HG02938 (cell line): Measurements from ENCODE around the gene BCOR.

Experiments
- ATAC-seq: cut with Tn5 transposase; IDR thresholded peaks from one replicate; pipeline ENCODE4 v1.9.1; 2021; ENCODE audit warnings: mild to moderate bottlenecking, moderate library complexity; ENCODE audit not compliant: unreplicated experiment

The BCOR gene

DNA sequence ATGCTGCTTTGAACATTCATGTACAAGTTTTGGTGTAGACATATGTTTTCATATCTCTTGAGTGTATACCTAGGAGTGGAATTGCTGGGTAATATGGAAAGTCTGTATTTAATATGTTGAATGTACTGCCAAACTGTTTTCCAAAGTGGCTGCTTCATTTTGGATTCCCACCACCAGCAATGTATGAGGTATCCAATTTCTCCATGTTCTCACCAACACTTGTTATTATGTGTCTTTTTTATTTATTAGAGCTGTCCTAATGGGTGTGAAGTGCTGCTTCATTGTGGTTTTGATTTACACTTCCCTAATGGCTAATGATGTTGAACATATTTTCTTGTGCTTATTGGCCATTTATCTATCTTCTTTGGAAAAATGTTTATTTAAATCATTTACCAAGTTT is 60.4 kb downstream of the BCOR start:
- no peak for ATAC-seq

DNA sequence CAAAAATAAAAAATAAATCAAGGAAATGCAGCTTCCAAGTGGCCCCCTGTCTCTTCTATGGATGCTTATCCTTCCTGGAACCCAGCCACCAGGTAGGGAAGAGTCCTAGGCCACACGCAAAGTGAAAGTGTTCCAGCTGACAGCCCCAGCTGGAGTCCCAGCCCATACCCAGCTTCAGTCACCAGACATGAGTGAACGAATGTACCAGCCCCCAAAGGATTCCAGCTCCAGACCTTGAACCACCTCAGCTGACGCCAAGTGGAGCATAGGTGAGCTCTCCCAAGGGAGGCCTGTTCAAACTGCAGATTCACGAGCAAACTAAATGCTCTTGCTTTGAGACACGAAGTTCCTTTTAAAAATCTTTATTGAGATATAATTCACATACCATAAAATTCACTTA is 62.0 kb downstream of the BCOR start:
- ATAC-seq: no peak

DNA sequence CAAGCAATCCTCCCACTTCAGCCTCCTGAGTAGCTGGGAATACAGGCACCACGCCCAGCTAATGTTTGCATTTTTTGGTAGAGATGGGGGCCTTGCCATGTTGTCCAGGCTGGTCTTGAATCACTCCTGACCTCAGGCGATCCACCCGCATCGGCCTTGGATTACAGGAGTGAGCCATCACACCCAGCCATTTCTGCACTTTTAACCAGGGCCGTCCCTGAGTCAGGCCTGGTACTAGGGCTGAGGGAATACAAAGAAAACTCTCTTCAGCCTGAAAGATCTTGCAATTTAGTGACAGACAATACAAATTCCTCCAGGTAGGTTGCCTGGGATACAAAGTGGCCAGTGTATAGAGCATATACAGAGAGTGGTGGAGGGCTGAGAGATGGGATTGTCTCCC is 65.8 kb downstream of the BCOR start:
- ATAC-seq: no peak

DNA sequence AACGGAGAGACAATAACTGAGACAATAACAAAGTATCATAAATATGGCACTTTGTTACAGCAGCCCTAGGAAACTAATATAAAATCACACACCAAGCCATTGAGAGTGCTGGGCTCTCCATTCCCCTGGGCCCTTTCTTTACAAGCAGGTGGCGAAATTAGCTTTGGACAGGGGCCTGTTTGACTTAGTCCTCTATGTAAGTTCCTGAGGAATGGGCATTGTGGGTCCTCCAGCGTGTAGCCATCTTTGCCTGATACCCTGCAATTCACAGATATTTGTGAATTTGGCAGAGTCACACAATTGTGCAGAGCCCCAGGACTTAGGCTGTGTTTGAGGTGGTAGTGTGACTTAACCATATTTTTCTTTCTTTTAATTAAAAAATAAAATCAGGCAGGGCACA is 67.6 kb downstream of the BCOR start:
- no peak for ATAC-seq

DNA sequence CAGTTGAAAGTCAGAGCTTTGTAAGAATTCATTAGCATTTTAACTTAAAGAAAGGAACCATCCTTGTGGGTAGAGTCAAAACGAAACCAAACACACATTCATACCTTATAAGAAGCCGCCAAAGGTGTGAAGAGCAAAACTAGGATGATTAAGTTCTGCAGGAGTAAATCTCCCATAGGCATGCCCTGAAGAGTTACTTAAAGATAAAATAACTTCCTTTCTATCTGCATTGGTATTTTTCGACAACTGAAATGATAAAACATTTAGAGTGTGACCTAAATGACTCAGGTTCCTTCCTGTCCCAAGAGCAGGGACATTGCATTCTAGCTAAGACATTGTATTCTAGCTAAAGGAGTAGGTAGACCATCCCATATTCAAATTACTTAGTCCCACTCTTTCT is 75.3 kb downstream of the BCOR start:
- ATAC-seq: no peak

DNA sequence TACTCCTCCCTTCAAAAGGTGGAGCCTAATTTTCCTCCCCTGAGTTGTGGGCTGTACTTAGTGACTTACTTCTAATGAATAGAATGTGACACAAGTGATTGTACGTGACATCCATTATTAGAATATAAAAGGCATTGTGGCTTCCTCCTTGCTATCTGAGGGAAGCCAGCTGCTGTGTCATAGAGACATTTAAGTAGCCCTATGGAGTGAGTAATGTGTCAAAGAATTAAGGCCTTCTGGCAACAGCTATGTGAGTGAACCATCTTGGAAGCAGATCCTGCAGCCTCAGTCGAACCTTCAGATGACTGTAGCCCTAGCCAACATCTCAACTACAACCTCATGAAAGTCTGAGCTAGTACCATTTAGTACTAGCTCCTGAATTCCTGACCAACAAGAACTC is 76.1 kb downstream of the BCOR start:
- ATAC-seq: no peak

DNA sequence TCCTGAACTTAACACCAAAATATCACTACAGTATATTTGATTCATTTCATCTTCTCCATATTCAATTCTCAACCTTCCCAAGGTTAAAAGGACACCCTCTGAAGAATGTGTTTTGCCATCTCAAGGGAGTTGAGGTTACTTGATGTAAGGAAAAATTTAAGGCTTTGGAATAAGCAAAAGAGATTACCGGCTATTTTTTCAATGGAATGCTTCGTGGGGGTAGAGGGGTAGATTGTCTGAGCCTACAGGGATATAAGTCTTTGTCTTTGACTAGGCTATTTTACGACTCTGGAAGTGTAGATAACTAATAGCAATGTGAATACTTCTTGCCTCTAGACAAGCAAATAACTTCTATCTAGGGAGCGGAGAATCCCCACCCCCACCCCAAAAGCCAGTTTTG is 78.2 kb downstream of the BCOR start:
- ATAC-seq: no peak

DNA sequence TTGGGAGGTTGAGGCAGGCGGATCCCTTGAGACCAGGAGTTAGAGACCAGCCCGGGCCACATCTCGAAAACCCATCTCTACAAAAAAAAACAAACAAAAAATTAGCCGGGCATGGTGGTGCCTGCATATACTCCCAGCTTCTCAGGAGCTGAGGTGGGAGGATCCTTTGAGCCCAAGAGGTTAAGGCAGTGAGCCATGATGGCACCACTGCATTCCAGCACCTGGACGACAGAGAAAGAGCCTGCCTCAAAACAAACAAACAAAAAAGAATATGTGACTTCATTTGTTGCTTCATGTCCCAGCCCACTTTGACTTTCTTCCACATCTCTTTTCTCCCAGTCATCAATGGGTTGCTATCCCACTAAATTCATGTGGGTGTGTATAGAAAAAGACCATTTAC is 79.7 kb downstream of the BCOR start:
- no peak for ATAC-seq

DNA sequence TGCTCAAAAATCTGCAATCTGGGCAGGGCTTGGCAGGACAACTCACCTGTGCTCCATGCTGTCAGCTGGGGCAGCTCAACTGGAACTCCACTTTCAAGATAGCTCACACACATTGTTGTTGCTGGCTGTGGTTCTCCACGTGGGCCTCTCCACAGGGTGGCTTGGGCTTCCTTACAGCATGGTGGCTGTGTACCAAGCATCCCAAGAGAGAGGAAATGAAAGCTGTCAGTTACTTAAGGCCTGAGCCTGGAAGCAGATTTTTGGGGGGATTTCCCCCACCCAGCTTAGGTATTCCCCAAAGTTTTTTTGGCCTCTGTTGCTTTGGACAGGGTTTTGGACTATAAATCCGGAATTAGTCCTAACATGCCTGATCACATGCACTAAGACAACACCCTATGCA is 81.0 kb downstream of the BCOR start:
- ATAC-seq: no peak

DNA sequence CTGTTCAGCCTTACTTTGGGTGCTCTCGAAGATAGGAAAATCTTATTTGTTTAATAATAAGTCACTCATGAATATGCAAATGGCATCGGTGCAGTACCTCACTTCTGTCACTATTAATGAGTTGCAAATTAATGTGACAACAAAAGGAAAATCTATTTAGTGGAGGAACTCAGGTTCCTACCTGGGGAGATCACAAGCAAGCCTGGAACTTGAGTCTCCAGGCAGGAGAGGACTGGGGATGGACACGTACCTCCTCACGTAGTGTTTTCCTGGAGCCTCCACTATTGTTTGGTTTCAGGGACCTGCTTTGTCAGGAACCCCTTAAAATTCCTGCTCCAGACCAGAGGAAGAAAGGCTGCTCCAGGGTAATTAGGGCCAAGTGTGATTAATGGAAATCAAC is 82.1 kb downstream of the BCOR start:
- ATAC-seq: no peak

DNA sequence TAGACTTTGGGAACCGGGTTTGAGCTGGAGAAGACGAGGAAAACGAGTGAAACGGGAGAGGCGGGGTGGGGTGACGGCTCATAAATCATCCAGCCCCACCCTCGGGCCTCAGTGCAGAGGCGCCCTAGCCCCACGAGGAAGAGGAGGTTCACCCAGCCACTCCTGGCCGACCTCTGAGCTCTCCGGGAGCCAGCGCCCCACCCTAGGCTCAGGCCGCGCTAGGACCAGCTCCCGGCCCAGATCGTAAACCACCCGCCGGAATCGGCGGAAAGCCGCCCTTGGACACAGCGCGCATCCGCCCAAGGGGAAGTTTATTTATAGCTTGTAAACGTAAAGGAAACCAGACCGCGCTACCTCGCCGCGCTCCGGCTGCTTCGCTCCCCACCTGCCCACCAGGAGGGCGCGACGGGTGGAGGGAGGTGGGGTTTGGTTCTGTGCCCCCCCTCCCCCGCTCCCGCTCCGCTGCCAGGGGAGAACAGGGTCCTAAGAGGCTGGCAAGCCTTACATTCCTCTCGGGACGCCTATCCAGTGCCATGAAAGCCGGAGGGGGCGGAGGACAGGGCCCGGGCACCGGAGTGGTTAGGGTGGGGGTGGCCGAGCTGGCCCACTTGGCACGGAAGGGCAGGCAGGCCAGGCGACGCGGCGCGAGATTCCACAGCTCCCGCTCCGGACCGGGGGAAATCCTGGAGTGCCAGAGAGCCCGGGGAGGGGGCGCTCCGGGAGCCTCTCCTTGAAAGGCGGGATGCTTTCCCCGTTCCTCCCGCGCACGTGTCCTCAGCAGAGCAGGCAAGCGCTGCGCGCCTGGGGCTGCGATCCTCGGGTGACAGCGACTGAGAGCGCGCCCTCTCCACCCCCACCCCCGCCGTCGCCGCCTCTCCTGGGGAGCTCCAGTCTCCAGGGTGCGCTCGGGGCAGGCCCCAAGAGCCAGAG is 84.2 kb downstream of the BCOR start:
- ATAC-seq: peak; percentile 39

DNA sequence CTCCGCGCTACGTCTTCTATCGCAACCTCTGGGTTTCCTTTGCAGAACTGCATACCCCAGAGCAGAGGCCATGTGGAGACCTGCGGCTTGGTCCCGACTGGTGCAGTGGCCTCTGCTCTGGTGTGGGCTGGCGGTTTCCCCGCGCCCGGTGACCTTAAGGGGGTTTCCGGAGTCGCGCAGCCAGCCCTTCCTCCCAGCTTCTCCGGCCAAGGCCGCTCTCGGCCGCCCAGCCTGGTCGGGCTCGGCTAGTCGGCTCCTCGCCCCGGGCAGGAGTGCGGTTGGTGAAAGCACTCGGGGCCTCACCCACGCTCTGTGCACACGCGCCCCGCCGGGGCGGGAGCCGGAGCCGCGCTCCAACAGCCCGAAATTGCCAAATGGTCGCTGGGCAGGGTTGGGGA is 84.9 kb downstream of the BCOR start:
- ATAC-seq: peak; percentile 30

DNA sequence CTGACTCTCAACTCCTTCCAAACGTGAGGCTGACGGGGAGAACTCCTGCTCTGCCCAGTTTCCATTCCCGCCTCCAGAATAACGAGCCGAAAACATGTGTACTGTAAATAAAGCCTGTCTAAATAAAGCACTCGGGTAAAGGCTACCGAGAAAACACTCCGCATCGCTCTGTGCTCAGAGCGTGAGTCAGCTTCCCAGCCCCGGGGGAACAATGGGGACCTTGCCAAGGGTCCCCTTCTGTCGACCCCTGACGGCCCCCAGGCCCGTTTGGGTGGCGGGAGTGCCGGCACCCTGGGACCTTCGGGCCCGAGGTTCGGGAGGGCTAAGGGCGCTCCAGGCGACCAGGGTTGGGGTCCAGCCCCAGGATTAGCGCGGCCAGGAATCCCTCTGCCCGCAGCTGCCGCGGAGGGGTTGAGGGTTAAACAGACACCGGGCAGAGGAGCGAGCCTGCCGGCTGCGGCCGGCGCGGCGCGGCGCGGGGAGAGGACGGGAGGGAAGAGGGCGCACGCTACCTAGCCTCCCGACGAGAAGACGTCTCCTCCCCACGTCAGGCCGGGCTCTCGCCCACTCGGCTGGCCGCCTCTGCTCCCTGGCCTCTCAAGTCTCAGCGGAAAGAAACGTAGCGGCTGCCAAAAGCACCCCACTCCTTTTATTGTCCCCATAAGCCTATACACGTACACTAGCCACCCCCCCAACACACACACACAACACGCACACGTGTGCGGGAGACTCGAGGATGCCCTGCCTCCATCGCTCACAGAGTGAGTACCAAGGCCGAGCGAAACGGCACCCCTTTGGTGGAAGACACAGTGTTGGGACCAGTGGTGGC is 85.5 kb downstream of the BCOR start:
- ATAC-seq: peak; percentile 28

DNA sequence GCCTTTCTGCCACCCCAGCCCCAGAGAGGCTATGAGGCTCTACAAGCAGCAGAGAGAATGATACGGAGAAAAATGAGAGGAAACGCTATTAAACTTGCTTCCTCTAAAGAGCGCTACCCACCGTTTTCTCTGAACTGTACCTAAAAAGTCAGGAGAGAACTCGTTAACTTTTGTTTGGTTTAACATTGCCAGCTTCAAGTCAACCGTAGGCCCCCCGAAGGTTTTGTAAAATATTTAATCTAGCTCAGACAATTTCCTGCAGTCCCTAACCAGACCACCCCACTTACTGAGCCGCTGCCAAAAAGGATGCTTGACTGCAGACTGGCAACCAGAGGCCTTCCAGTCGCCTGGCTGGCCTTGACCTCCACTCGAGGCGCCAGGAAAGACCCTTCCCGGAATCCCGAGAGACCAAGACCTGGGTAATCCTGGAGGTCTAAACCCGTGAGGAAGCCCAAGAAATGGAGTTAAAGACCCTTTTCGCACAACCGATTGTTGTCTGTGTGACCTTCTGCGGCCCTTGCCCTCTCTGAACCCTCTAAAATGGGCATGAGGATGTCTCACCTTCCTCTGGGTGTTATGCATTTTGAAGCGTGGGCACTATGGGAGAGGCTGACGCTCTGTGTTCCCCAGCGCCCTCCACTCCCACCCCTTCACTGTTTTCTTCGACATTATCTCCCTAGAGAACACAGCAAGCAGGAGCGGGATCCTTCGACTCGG is 86.3 kb downstream of the BCOR start:
- ATAC-seq: no peak

DNA sequence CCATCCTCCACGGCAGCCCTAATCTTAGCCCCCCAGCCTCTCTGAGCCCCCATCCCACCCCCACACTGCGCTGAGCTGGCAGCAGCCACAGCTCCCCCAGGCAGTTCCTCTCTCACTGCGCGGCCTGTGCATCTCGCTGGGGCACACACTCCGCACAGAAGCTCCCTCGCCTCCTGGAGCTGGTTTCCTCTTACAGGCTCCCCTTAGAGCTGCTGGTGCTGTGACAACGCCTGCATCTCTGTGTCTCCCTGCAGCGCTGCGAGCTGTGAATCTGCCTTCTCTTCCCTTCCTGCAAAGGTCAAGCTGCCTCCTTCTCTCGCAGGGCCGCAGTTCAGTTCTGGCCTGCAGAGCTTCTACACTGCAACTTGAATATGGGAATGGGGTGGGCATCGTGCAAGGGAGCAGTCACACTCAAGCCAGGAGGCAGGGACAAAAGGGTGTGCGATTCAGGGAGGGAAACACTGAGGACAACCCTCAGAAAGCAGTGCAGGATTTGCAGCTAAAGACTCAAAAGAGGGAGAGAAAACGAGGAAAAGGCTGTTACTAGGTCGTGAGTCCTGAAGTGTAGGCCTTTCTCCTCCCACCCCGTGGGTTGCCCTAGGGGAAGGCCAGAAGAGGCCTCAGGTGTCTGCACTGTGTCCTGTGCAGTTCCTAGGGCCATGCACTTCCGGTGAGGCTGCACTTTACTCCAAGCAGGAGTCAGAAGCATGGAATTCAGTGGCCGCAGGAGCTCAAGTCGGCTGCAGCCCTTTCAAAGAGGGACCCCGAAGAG is 87.0 kb downstream of the BCOR start:
- no peak for ATAC-seq

DNA sequence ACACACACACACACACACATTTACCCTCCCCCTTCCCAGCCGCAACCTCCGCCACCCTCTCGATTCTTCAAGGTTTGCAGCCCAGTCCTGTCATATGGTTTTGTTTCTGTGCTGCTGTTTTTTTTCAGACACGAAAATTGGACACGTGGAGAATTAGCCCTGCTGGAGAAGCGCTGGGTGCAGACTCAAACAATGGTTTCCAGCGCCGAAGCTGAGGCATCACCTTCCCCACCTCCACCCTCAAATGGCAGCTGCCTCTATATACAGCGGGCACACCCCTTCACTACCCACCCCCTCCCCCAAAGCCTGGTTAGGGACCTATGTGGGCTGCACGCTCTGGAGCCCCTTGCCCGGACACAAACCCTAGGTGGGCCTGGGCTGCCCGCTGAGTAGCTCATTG is 87.9 kb downstream of the BCOR start:
- no peak for ATAC-seq

DNA sequence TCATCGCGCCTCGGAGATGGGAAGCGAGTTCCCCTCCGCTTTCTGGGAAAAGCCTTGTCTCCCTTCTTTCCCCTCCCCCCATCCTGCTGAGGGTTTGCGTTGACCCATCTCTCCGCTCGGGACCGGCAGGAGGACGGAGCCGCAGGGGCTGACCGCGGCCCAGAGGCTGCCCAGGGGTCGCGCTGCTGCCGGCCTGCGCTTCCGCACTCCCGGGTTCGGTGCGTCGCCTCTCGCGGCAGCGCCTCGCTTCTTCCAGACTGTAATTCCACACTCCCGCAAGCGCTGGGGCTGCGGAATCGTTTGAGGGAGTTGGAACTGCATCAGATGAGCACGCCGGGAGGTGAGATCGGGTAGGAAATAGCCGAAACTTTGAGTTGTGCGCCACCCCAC is 88.3 kb downstream of the BCOR start:
- no peak for ATAC-seq

DNA sequence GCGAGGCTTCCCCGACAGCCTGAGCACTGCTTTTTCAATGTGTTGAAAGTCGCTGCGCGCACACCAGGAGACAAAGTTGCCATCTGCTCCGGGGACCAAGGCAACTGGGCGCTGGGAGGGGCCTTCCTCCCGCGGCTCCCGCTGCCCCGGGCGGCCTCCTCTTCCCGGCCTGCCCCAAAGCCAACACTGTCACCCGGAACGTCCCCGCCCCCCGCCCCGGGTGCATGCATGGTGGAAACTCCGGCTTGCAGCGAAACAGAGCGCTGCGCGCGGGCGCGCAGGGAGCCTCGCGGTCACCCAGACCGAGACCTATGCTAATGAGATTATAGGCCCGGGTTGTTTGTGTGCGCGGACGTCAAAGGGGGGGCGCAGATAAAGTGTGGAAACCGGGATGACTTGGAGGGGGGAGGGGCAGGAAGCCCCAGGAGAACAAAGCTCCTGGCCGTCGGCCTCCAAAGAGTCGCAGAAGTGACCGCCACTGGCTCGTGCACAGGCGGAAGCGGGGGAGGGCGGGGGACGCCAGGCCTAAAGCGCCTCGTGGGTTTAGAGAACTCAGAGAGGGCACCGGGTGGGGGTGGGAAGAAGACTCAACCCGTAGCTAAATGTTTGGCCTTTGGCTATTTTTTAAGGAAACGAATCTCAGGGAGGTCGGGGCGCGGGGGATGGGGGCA is 88.8 kb downstream of the BCOR start:
- ATAC-seq: no peak

DNA sequence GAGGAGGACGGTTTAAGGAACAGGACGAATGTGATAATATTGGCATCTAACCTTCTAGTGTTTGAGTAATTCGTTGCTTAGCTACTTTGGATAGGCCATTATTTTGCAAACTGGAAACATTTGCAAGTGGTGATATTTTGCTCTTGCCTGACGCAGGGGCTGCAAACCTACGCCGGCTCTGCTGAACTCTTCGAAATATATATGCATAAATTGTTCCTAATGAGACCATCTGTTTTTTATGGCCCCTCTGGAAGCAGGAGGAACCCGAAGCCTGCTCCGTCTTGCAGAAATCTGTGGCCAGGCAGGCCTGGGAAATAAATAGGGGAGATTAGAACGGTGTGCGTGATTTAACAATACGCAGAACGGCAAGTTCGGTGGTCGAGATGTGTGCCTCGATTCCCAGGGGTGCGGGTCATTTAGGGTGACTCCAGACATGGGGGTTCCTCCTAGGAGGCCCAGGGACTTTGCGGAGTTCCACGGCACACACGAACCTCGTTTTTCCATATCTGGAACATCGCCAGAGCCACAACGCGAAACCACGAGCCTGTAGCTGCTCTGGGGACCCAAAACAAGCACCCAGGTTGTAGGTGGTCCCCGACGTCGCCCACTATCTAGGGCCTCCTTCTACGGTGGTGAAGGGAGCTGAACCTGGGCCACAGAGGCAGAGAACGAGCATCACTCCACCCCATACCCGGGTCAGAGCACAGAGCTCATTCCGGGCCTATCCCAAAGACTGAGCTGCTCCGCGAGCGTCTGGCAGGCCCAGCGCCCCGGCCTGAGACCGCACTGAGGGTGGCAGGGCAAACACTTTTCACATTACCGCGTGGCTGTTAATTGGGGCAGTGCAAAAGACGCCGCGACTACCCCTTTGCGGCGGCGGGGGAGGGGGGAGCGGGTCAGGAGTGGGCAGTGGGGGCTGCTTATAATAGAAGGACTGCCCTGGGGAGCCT is 89.7 kb downstream of the BCOR start:
- no peak for ATAC-seq
